ENCODE results near the gene COX6B2. TPM values are rescaled to one million over a fixed set of nuclear protein-coding genes. Genes with fewer than 3 reads are reported as not detected.

The COX6B2 gene
- polyA plus RNA-seq, 4 donors, result 0.07 to 0.09 TPM; not detected in 2

GRCh38 chr19:55300886-55301458 lies 53.5 kb downstream of the COX6B2 start:
- FAIRE-seq (no peak), DNase-seq (no peak)
- peaks cover 0 to 8% (median 2%) of the 10 kb centered on the region in 3 donors for H3K4me1 ChIP-seq (ENCODE audit: control insufficient read depth in 3 of 3, insufficient read depth in 2 of 3, low read depth in 1 of 3, low read length in 2 of 3)
- H3K9me3 ChIP-seq (ENCODE audit: control insufficient read depth in 2 of 2, insufficient read depth in 1 of 2, low read depth in 1 of 2, low read length in 1 of 2), result no peaks in the 10 kb centered on the region
- no peak overlapping the region for H3K4me3 ChIP-seq (ENCODE audit: low read depth in 1 of 3, low read length in 3 of 3)
- H3K36me3 ChIP-seq (ENCODE audit: control insufficient read depth in 3 of 3, insufficient read depth in 2 of 3, low read depth in 1 of 3, low read length in 3 of 3), result peaks cover 0 to 6% (median 0%) of the 10 kb centered on the region in 3 donors
- no peak overlapping the region for H3K27ac ChIP-seq (ENCODE audit: low read depth in 1 of 3, low read length in 2 of 3)
- WGBS, 3 donors, result 70 to 75% (median 70%) methylated on average over 15 of the region's 15 CpGs
- H3K27me3 ChIP-seq (ENCODE audit: control insufficient read depth in 3 of 3, insufficient read depth in 3 of 3, low read length in 3 of 3), result no peaks in the 10 kb centered on the region

GRCh38 chr19:55299991-55300390 lies 54.5 kb downstream of the COX6B2 start:
- FAIRE-seq, result no peak
- H3K4me1 ChIP-seq (ENCODE audit: control insufficient read depth in 3 of 3, insufficient read depth in 2 of 3, low read depth in 1 of 3, low read length in 2 of 3), result peaks cover 0 to 8% (median 2%) of the 10 kb centered on the region in 3 donors
- no peak overlapping the region for H3K27ac ChIP-seq (ENCODE audit: low read depth in 1 of 3, low read length in 2 of 3)
- peaks cover 0 to 5% (median 0%) of the 10 kb centered on the region in 3 donors for H3K36me3 ChIP-seq (ENCODE audit: control insufficient read depth in 3 of 3, insufficient read depth in 2 of 3, low read depth in 1 of 3, low read length in 3 of 3)
- H3K4me3 ChIP-seq (ENCODE audit: low read depth in 1 of 3, low read length in 3 of 3), result no peak overlapping the region
- H3K27me3 ChIP-seq (ENCODE audit: control insufficient read depth in 3 of 3, insufficient read depth in 3 of 3, low read length in 3 of 3), result no peaks in the 10 kb centered on the region
- no peaks in the 10 kb centered on the region for H3K9me3 ChIP-seq (ENCODE audit: control insufficient read depth in 2 of 2, insufficient read depth in 1 of 2, low read depth in 1 of 2, low read length in 1 of 2)
- DNase-seq, result no peak
- WGBS, 3 donors, result 82 to 89% (median 84%) methylated on average over 10 of the region's 10 CpGs

Other genes with a start within 250 kb of the COX6B2 start
- gene PPP1R12C, start 237.1 kb downstream of the COX6B2 start, polyA plus RNA-seq, result 100 to 1,000 TPM in 2 of 4 donors, 10 to 100 TPM in 2; 68.3 to 192 (median 132) TPM
- 10 to 100 TPM in 1 of 4 donors, 1 to 10 TPM in 2, under 1 TPM in 1; 0.18 to 20.1 (median 5.3) TPM for gene TNNT1, start 205.5 kb downstream of the COX6B2 start, polyA plus RNA-seq
- 10 to 100 TPM in 1 of 4 donors, 1 to 10 TPM in 2, under 1 TPM in 1; 0.59 to 39.7 (median 1.5) TPM for gene TNNI3, start 197.0 kb downstream of the COX6B2 start, polyA plus RNA-seq
- gene DNAAF3, start 188.1 kb downstream of the COX6B2 start, polyA plus RNA-seq, result under 1 TPM in 2 of 4 donors, not detected in 2; 0.62 to 0.64 TPM
- gene SYT5, start 174.4 kb downstream of the COX6B2 start, polyA plus RNA-seq, result 1 to 10 TPM in 2 of 4 donors, under 1 TPM in 2; 0.22 to 4.7 (median 1.1) TPM
- 100 to 1,000 TPM in 2 of 4 donors, 10 to 100 TPM in 2; 33.4 to 158 (median 89.7) TPM for gene PTPRH, start 145.2 kb downstream of the COX6B2 start, polyA plus RNA-seq
- 100 to 1,000 TPM in 1 of 4 donors, 10 to 100 TPM in 3; 22.8 to 255 (median 72.6) TPM for gene TMEM86B, start 126.0 kb downstream of the COX6B2 start, polyA plus RNA-seq
- 10 to 100 TPM; 43.4 to 67.5 (median 48.9) TPM for gene PPP6R1, start 95.7 kb downstream of the COX6B2 start, polyA plus RNA-seq
- 10 to 100 TPM; 25.9 to 61.9 (median 31.4) TPM for gene HSPBP1, start 74.6 kb downstream of the COX6B2 start, polyA plus RNA-seq
- 1 to 10 TPM in 3 of 4 donors, under 1 TPM in 1; 0.22 to 3.5 (median 2.7) TPM for gene BRSK1, start 70.7 kb downstream of the COX6B2 start, polyA plus RNA-seq
- 100 to 1,000 TPM in 1 of 4 donors, 10 to 100 TPM in 3; 33.2 to 125 (median 79.2) TPM for gene TMEM150B, start 29.4 kb downstream of the COX6B2 start, polyA plus RNA-seq
- gene KMT5C, start 14.8 kb downstream of the COX6B2 start, polyA plus RNA-seq, result 10 to 100 TPM; 10.3 to 18.4 (median 14.3) TPM
- gene GARIN5B, start 8.5 kb upstream of the COX6B2 start, polyA plus RNA-seq, result under 1 TPM in 1 of 4 donors, not detected in 3; 0.03 TPM
- gene IL11, start 15.7 kb upstream of the COX6B2 start, polyA plus RNA-seq, result under 1 TPM in 2 of 4 donors, not detected in 2; 0.19 to 0.67 TPM
- gene TMEM190, start 22.1 kb upstream of the COX6B2 start, polyA plus RNA-seq, result under 1 TPM in 2 of 4 donors, not detected in 2; 0.30 to 0.31 TPM
- gene TMEM238, start 29.6 kb upstream of the COX6B2 start, polyA plus RNA-seq, result 1 to 10 TPM in 3 of 4 donors, not detected in 1; 1.6 to 9.4 (median 2.2) TPM
- 1,000 to 10,000 TPM; 1,338 to 2,360 (median 2,018) TPM for gene RPL28, start 31.2 kb upstream of the COX6B2 start, polyA plus RNA-seq
- 10 to 100 TPM in 2 of 4 donors, 1 to 10 TPM in 2; 7.2 to 30.1 (median 16.4) TPM for gene UBE2S, start 53.1 kb upstream of the COX6B2 start, polyA plus RNA-seq
- under 1 TPM in 2 of 4 donors, not detected in 2; 0.12 to 0.21 TPM for gene SHISA7, start 88.6 kb upstream of the COX6B2 start, polyA plus RNA-seq
- 100 to 1,000 TPM in 1 of 4 donors, 10 to 100 TPM in 3; 28.8 to 164 (median 78.4) TPM for gene ISOC2, start 106.9 kb upstream of the COX6B2 start, polyA plus RNA-seq
- not detected for gene C19orf85, start 110.0 kb upstream of the COX6B2 start, polyA plus RNA-seq
- gene ZNF628, start 121.9 kb upstream of the COX6B2 start, polyA plus RNA-seq, result 1 to 10 TPM; 1.1 to 7.0 (median 5.0) TPM
- gene NAT14, start 130.5 kb upstream of the COX6B2 start, polyA plus RNA-seq, result 10 to 100 TPM in 1 of 4 donors, 1 to 10 TPM in 3; 5.8 to 10.2 (median 7.8) TPM
- 1 to 10 TPM in 1 of 4 donors, under 1 TPM in 2, not detected in 1; 0.49 to 2.2 (median 0.54) TPM for gene SSC5D, start 133.7 kb upstream of the COX6B2 start, polyA plus RNA-seq
- under 1 TPM in 1 of 4 donors, not detected in 3; 0.06 TPM for gene SBK2, start 182.4 kb upstream of the COX6B2 start, polyA plus RNA-seq
- gene SBK3, start 190.8 kb upstream of the COX6B2 start, polyA plus RNA-seq, result under 1 TPM in 2 of 4 donors, not detected in 2; 0.18 to 0.39 TPM
- 10 to 100 TPM in 1 of 4 donors, 1 to 10 TPM in 3; 2.2 to 12.7 (median 4.8) TPM for gene ZNF579, start 226.1 kb upstream of the COX6B2 start, polyA plus RNA-seq
- 10 to 100 TPM in 1 of 4 donors, 1 to 10 TPM in 3; 7.2 to 13.0 (median 7.4) TPM for gene FIZ1, start 244.8 kb upstream of the COX6B2 start, polyA plus RNA-seq
- gene ZNF524, start 245.6 kb upstream of the COX6B2 start, polyA plus RNA-seq, result 10 to 100 TPM; 23.2 to 63.5 (median 45.7) TPM

Measured in small intestine (tissue), 7 donors.